Colonic mucosa (tissue), 4 donors: Measurements from ENCODE around the gene FUOM. TPM values are rescaled to one million over a fixed set of nuclear protein-coding genes. Genes with fewer than 3 reads are reported as not detected.

Source experiments
- DNase-seq: peaks from one replicate; pipeline ENCODE4 v3.0.0-alpha.2; 2020
- H3K27ac ChIP-seq: fragments of 200-600 bp; one replicate; pipeline ENCODE4 v1.8.0; 2021
- H3K27me3 ChIP-seq: fragments of 200-600 bp; one replicate; pipeline ENCODE4 v1.8.0; 2021
- H3K36me3 ChIP-seq: fragments of 200-600 bp; one replicate; pipeline ENCODE4 v1.8.0; 2021
- H3K4me1 ChIP-seq: fragments of 200-600 bp; one replicate; pipeline ENCODE4 v1.8.0; 2021; ENCODE audit warnings: mild to moderate bottlenecking
- H3K4me3 ChIP-seq: fragments of 200-600 bp; one replicate; pipeline ENCODE4 v1.8.0; 2021
- H3K9ac ChIP-seq, 2 donors: one replicate each; pipeline ENCODE4 v1.7.0; 2013; ENCODE audit warnings: control low read depth in 2 of 2, low read depth in 2 of 2, low read length in 2 of 2
- H3K9me3 ChIP-seq: fragments of 200-600 bp; one replicate; pipeline ENCODE4 v1.8.0; 2021
- intact Hi-C: fragments of 100-400 bp; cut with DNase I; formaldehyde crosslinking; loops from one replicate; pipeline ENCODE4 v1.14.1; 2022
- total RNA-seq, 2 donors: library from RNA; stranded (reverse); fragmentation: NEBNext Ultra II Directional in 1 of 2; extraction: Animal tissue kit (Norgen Biotek cat#: 25700) in 1 of 2; gene quantifications; one replicate each; pipeline ENCODE4 v1.2.1, GENCODE V29; 2021
- TF ChIP-seq, protein P1 (sequence below): fragments of 200-600 bp; IDR thresholded peaks from one replicate; pipeline ENCODE4 v1.8.0; 2022; ENCODE audit warnings: antibody characterized with exemption, mild to moderate bottlenecking
- donor health status: healthy.
- donor health status: DM: no; HTN: no; CAD: no.
- donor health status: DM: no; HTN: no; CAD: no.

Gene FUOM, protein sequence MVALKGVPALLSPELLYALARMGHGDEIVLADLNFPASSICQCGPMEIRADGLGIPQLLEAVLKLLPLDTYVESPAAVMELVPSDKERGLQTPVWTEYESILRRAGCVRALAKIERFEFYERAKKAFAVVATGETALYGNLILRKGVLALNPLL
- total RNA-seq, result 10 to 100 TPM; 16.9 to 23.3 TPM

GRCh38 chr10:133357285-133358161 lies at the start of gene FUOM:
TSS of gene FUOM (minus strand) at chr10:133358019. CDS start at chr10:133358007, 12 bp downstream.
- TF ChIP-seq, protein P1, sequence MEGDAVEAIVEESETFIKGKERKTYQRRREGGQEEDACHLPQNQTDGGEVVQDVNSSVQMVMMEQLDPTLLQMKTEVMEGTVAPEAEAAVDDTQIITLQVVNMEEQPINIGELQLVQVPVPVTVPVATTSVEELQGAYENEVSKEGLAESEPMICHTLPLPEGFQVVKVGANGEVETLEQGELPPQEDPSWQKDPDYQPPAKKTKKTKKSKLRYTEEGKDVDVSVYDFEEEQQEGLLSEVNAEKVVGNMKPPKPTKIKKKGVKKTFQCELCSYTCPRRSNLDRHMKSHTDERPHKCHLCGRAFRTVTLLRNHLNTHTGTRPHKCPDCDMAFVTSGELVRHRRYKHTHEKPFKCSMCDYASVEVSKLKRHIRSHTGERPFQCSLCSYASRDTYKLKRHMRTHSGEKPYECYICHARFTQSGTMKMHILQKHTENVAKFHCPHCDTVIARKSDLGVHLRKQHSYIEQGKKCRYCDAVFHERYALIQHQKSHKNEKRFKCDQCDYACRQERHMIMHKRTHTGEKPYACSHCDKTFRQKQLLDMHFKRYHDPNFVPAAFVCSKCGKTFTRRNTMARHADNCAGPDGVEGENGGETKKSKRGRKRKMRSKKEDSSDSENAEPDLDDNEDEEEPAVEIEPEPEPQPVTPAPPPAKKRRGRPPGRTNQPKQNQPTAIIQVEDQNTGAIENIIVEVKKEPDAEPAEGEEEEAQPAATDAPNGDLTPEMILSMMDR, result no peak
- no peaks in the 10 kb centered on the region for H3K27me3 ChIP-seq
- H3K4me1 ChIP-seq, result peaks cover 7% of the 10 kb centered on the region
- H3K36me3 ChIP-seq, result no peaks in the 10 kb centered on the region
- no peaks in the 10 kb centered on the region for H3K9me3 ChIP-seq
- H3K27ac ChIP-seq, result peak within 1 kb of the TSS; percentile 46
- H3K4me3 ChIP-seq, result peak within 1 kb of the TSS; percentile 74
- DNase-seq, result no peak
- peak within 1 kb of the TSS; percentile 51 to 78 for H3K9ac ChIP-seq
- intact Hi-C loops, result no loop called here

GRCh38 chr10:133405844-133406527 lies 48.2 kb upstream of the FUOM start:
- Histone ChIP-seq H3K9ac (no peak overlapping the region), H3K27me3 (no peaks in the 10 kb centered on the region), H3K9me3 (peaks cover under 1% of the 10 kb centered on the region), H3K4me1 (no peaks in the 10 kb centered on the region), H3K36me3 (peaks cover 5% of the 10 kb centered on the region), H3K4me3 (no peak overlapping the region), H3K27ac (no peak overlapping the region)
- TF ChIP-seq, protein P1, result no peak
- no peak for DNase-seq
- intact Hi-C loops, result no loop called here

DNA sequence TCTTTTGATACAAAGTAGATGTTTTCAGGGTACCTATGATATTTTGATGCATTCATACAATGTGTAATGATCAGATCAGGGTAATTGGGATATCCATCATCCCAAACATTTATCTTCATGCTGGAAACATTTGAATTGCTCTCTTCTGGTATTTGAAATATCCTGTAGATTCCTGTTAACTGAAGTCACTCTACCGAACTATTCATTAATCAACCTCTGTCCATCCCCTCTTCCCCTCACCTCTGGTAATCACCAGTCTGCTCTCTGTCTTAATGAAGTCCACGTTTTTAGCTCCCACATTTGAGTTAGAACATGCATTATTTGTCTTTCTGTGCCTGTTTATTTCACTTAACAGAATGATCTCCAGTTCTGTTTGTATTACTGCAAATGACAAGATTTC lies 47.5 kb upstream of the FUOM start:
- TF ChIP-seq, protein P1, result no peak
- intact Hi-C loops, result no loop called here

GRCh38 chr10:133403784-133404183 lies 46.0 kb upstream of the FUOM start:
- intact Hi-C loops, result no loop called here
- DNase-seq, result no peak
- peaks cover 8% of the 10 kb centered on the region for H3K36me3 ChIP-seq

More for the DNA sequence above, 47.5 kb upstream of the FUOM start:
- H3K9me3 ChIP-seq, result no peaks in the 10 kb centered on the region
- H3K36me3 ChIP-seq, result peaks cover under 1% of the 10 kb centered on the region
- no peak overlapping the region for H3K9ac ChIP-seq
- DNase-seq, result no peak
- H3K27me3 ChIP-seq, result no peaks in the 10 kb centered on the region
- H3K4me1 ChIP-seq, result no peaks in the 10 kb centered on the region
- no peak overlapping the region for H3K27ac ChIP-seq
- H3K4me3 ChIP-seq, result no peak overlapping the region

DNA sequence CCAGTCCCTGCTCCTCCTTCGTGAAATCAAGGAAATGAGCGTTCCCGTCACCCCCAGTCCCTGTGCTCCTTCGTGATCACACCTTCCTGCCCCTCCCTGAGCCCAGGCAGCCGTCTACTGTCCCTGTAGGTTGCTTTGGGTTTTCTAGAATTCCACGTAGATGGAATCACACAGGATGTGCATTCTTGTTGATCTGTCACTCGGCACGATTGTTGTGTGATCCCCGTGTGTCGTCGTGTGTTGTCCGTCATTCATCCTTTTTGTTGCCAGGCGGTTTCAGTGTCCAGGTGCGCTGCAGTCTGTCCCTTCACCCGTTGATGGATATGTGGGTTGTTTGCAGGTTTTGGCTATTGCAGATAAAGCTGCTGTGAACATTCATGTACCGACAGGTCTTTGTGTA lies 45.5 kb upstream of the FUOM start:
- no peaks in the 10 kb centered on the region for H3K4me1 ChIP-seq
- peaks cover 10% of the 10 kb centered on the region for H3K36me3 ChIP-seq
- TF ChIP-seq, protein P1, result no peak
- H3K9me3 ChIP-seq, result no peaks in the 10 kb centered on the region
- no peaks in the 10 kb centered on the region for H3K27me3 ChIP-seq
- no peak overlapping the region for H3K9ac ChIP-seq
- H3K27ac ChIP-seq, result no peak overlapping the region
- H3K4me3 ChIP-seq, result no peak overlapping the region
- intact Hi-C loops, result no loop called here
- DNase-seq, result no peak

More at GRCh38 chr10:133403784-133404183, 46.0 kb upstream of the FUOM start:
- Histone ChIP-seq H3K4me1 (no peaks in the 10 kb centered on the region), H3K27ac (no peak overlapping the region), H3K4me3 (no peak overlapping the region), H3K9me3 (no peaks in the 10 kb centered on the region), H3K27me3 (no peaks in the 10 kb centered on the region), H3K9ac (no peak overlapping the region)
- TF ChIP-seq, protein P1, result no peak
